Mucosa of stomach (tissue), 1 donor: ENCODE measurements around the gene MICAL3.

Source experiments
- H3K27me3 ChIP-seq: one replicate; pipeline ENCODE4 v1.7.0; 2013; ENCODE audit warnings: mild to moderate bottlenecking, low read length; ENCODE audit not compliant: control insufficient read depth, insufficient read depth
- H3K36me3 ChIP-seq: one replicate; pipeline ENCODE4 v1.7.0; 2013; ENCODE audit warnings: low read length; ENCODE audit not compliant: control insufficient read depth, insufficient read depth
- H3K4me1 ChIP-seq: one replicate; pipeline ENCODE4 v1.7.0; 2013; ENCODE audit warnings: mild to moderate bottlenecking, low read length; ENCODE audit not compliant: control insufficient read depth, insufficient read depth
- H3K4me3 ChIP-seq: one replicate; pipeline ENCODE4 v1.7.0; 2013; ENCODE audit warnings: low read length
- H3K9ac ChIP-seq: one replicate; pipeline ENCODE4 v1.7.0; 2013; ENCODE audit warnings: mild to moderate bottlenecking, low read length, moderate library complexity
- H3K9me3 ChIP-seq: one replicate; pipeline ENCODE4 v1.7.0; 2013; ENCODE audit warnings: mild to moderate bottlenecking, low read length, moderate library complexity; ENCODE audit not compliant: control insufficient read depth
- donor health status: Pancreatic carcinoma.

MICAL3 gene

DNA sequence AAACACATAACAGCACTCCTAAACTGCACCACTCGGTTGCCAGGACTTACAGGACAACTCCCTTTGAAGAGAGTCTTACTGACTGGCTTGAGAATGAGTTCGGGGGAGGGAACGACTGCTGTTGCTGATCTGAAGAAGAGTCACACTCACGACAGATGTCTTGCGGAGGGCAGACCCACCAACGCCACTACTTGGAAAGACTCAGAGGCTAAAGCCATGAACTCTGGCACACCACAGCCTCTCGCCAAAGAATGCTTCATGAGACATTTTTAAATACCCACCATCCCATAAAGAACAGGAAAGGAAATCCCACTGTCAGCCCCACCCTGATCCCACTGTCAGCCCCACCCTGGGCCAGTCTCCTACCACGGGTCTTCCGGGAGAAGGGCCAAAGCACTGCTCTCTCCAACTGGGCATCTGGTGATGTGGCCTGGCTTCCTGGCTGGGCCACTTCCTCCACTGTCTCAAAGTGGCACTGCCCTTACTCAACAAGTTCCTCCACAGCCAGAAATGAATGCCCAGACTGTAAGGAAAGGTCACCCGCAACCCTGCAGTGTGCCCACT is 73.6 kb downstream of the MICAL3 start:
- peaks cover 13% of the 10 kb centered on the region for H3K4me1 ChIP-seq
- no peaks in the 10 kb centered on the region for H3K36me3 ChIP-seq
- no peaks in the 10 kb centered on the region for H3K9me3 ChIP-seq
- no peak overlapping the region for H3K9ac ChIP-seq
- H3K4me3 ChIP-seq = no peak overlapping the region
- no peaks in the 10 kb centered on the region for H3K27me3 ChIP-seq

DNA sequence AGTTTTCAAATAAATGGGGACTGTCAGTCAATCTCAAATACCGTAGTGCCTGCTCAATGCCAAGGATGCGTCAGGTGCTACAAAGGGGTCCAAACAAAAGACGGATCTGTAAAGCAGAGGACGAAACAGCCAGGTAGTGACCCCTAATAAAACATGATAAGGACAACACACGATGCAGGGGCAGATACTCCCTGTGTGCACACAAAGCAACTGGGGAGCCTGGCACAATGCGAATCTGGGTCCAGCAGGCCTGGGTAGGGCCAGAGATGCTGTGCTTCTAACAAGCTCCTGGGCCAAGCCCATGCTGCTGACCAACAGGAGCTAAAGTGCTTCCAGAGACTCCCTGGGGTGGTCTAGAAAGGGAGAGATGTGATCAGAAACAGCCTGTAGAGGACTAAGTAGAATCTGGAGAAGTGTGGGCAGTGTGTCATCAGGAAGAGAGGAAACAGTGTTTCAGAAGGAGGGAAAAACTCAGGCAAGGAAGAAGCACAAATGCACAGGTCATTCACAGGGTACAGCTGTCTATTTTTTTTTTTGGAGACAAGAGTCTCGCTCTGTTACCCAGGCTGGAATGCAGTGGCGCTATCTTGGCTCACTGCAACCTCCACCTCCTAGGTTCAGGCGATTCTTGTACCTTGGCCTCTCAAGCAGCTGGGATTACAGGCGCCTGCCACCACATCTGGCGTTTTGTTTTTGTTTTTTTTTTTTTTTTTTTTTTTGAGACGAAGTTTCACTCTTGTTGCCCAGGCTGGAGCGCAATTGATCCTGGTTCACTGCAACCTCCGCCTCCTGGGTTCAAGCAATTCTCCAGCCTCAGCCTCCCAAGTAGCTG is 74.5 kb downstream of the MICAL3 start:
- Histone ChIP-seq H3K4me3 (no peak overlapping the region), H3K9me3 (no peaks in the 10 kb centered on the region), H3K4me1 (peaks cover 13% of the 10 kb centered on the region), H3K36me3 (no peaks in the 10 kb centered on the region), H3K9ac (no peak overlapping the region), H3K27me3 (no peaks in the 10 kb centered on the region)

DNA sequence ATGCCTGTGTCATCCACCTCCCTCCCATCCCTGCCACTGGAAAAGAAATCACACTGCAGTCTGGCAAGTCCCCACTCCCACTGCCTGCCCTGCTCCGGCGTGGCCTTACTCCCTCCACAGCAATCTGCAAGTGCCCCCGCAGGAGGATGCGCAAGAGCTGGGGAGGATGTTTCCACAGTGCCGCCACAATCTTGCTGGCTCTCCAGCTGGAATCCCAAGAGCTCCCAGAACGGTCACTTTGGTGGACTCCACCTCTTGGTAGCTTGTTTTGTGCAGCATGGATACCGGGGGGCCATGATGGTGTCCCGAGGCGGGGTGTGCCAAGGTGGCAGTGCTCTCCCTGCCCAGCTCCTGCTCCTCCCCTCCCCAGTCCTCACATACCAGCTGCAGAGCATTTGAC is 76.3 kb downstream of the MICAL3 start:
- Histone ChIP-seq H3K9me3 (no peaks in the 10 kb centered on the region), H3K4me3 (no peak overlapping the region), H3K9ac (no peak overlapping the region), H3K4me1 (peaks cover 21% of the 10 kb centered on the region), H3K27me3 (no peaks in the 10 kb centered on the region), H3K36me3 (no peaks in the 10 kb centered on the region)

DNA sequence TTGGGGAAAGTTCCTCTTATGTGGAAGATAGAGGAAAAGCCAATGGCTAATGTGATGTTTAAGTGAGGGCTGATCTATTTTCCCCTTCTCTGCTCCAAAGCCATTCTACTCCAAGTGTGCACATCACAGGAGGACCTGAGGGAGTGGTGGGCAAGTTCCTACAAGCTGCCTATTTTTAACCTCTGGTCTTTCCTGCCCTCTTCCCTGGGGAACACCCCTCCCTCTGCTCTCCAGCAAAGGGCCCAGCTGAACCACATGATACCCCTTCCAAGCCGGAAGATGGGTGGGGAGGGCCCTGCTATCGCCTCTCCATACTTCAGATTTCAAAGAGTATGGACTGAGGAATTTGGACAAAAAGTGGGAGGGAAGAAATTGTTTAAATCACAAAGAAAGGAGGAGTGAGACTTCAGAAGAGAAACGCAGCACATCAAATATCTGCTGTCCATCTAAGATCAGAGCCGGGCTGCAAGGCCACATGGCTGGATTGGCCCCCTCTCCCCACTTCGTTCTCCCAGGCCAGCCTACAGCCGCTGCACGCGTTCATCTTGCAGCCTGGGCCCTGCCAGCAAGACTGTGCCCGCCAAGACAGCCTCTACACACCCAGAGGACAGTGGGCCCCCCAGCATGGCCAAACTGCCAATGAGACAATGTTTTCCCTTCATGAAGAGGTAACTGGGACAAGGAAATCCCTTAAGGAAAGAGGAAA is 77.5 kb downstream of the MICAL3 start:
- H3K4me1 ChIP-seq = peaks cover 21% of the 10 kb centered on the region
- no peaks in the 10 kb centered on the region for H3K27me3 ChIP-seq
- H3K36me3 ChIP-seq = no peaks in the 10 kb centered on the region
- no peak overlapping the region for H3K9ac ChIP-seq
- no peaks in the 10 kb centered on the region for H3K9me3 ChIP-seq
- H3K4me3 ChIP-seq = no peak overlapping the region

DNA sequence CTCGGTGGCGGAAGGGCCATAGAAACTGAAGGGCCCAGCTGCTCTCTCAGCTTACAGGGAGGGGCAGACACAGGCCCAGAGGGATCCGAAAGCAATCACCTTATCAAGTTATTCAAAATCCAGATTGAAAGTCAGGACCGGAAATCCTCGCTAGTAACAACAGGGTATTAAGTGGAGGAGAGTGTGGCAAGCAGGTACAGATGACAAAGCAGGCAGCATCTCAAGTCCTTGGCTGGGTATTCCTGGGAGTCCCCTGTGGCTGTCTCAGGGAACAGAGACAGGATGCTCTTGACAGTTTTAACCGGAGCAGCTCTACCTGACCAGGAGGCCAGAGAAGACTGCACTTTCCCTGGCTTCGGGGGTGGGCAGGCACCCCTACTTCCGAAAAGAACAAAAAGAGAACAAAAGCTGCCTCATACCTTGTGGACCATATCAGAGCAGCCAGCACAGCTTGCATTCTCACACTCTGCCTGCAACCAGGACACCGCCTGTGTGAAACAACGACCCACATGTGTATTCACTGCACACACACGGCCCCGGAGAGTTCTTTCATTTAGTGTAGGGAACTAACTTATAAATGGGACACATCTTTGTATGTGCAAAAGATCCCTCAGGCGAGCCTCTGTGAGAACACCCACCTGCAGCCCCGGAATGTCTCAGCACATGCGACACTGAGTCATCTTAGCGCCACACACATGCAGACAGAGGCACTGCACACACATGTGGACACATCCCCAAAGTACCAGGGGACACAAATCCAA is 78.3 kb downstream of the MICAL3 start:
- no peak overlapping the region for H3K9ac ChIP-seq
- H3K27me3 ChIP-seq = no peaks in the 10 kb centered on the region
- peaks cover 19% of the 10 kb centered on the region for H3K4me1 ChIP-seq
- no peak overlapping the region for H3K4me3 ChIP-seq
- H3K9me3 ChIP-seq = no peaks in the 10 kb centered on the region
- no peaks in the 10 kb centered on the region for H3K36me3 ChIP-seq

DNA sequence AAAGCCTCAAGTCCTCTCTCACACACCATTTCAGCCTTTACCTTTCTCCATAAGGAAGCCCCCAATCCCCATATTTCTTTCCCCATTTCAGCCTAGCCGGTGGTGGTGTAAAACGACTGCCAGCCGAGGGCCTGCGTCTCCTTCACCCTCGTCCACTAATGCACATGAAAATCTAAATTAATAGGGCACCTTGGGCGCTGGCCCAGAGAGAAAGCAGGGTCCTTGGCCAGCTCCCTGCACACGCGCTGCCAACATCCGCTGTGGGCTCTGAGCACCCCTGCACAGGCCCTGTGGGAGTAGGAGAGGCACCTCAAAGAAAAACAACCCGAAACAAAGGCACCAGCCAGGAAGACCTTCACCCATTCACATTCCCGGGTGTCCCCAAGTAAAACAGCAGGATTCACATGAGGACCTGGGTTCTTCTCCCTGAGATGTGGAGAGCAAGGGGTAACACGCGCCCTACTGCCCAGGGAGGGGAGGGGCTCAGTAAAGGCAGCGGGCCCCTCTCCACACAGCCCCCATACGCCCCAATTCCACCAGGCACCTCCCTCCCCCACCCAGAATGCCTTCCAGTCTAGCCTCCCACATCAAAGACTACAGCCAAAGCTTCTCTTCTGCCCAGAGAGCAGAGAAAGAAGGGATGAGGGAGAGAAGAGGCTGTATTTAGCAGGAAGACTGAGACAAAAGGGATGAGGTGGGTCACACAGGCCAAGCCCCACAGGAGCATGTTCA is 79.0 kb downstream of the MICAL3 start:
- Histone ChIP-seq H3K4me3 (no peak overlapping the region), H3K9me3 (no peaks in the 10 kb centered on the region), H3K4me1 (peaks cover 13% of the 10 kb centered on the region)

DNA sequence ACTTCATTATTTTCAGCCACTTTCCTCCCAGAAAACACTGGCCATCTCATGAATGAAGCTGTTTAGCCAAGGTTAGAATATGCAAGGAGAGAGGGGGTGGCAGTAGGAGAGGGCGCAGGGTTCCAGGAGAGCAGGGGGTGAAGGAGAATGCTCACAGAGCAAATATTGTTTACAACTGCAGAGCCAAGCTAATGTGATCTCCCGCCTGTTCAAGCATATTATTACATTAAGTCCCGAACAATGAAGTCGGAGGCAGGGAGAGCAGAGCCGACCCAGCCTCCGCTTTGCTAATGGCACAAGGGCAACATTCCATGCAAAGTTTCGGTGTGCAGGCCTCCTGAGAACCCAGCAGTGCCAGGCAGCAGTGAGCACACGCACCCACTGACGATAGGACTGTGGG is 80.1 kb downstream of the MICAL3 start:
- H3K4me1 ChIP-seq = peaks cover 8% of the 10 kb centered on the region

More for the DNA sequence above, 79.0 kb downstream of the MICAL3 start:
- Histone ChIP-seq H3K27me3 (no peaks in the 10 kb centered on the region), H3K9ac (no peak overlapping the region), H3K36me3 (no peaks in the 10 kb centered on the region)

DNA sequence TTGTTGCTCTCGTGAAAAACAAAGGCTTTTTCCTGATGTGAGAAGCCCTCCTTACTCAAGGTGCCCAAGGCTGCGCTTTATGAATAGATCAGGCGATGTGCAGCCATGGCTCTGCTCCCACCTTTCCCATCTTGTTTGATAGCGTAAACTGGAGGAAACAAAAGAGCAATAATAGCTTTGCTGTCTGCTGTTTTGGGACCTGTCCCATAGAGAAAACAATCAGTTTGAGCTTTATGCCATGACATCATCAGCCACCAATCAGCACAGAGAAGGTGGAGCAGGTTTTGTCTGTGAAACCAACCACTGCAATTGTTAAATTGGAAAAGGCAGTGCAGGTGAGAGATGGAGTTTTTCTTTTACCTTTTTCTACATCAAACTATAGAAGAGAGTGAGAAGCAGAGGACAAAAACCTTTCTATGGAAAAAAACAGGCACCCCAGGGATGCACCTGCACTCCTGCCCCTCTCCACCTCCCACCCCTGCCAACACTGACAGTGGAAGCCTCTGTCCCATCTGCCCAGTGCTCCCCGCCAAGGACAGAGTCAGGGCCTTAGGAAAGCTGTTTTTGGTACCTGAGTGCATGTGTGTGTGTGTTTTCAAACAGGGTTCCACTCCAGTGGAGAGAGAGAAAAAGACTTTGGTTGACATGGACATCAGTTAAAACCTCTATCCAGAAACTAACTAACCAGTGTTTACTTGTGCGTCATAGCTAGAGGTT is 80.7 kb downstream of the MICAL3 start:
- H3K27me3 ChIP-seq = no peaks in the 10 kb centered on the region
- H3K36me3 ChIP-seq = no peaks in the 10 kb centered on the region
- no peak overlapping the region for H3K9ac ChIP-seq
- H3K4me3 ChIP-seq = no peak overlapping the region
- peaks cover 12% of the 10 kb centered on the region for H3K4me1 ChIP-seq
- H3K9me3 ChIP-seq = no peaks in the 10 kb centered on the region

More for the DNA sequence above, 80.1 kb downstream of the MICAL3 start:
- Histone ChIP-seq H3K9me3 (no peaks in the 10 kb centered on the region), H3K4me3 (no peak overlapping the region), H3K27me3 (no peaks in the 10 kb centered on the region), H3K9ac (no peak overlapping the region), H3K36me3 (no peaks in the 10 kb centered on the region)

DNA sequence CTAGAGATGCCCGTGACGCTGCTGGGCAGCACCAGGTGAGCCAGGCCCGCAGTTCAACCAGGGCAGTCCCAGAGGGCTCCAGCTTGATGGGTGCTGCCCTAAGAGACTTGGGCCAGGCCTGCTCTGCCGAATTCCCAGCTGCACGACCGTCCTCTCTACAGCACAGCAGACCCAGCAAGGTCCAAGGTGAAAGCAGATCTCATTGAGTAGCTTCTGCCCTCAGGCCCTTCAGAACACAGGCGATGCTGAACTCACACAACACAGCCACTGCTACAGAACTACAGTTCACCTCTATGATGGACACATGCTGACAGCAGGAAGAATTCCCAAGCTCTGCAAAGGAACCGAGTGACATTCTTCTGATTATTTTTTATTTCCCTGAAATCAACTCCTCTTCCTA is 81.6 kb downstream of the MICAL3 start:
- Histone ChIP-seq H3K9ac (no peak overlapping the region), H3K4me1 (peaks cover 13% of the 10 kb centered on the region)

DNA sequence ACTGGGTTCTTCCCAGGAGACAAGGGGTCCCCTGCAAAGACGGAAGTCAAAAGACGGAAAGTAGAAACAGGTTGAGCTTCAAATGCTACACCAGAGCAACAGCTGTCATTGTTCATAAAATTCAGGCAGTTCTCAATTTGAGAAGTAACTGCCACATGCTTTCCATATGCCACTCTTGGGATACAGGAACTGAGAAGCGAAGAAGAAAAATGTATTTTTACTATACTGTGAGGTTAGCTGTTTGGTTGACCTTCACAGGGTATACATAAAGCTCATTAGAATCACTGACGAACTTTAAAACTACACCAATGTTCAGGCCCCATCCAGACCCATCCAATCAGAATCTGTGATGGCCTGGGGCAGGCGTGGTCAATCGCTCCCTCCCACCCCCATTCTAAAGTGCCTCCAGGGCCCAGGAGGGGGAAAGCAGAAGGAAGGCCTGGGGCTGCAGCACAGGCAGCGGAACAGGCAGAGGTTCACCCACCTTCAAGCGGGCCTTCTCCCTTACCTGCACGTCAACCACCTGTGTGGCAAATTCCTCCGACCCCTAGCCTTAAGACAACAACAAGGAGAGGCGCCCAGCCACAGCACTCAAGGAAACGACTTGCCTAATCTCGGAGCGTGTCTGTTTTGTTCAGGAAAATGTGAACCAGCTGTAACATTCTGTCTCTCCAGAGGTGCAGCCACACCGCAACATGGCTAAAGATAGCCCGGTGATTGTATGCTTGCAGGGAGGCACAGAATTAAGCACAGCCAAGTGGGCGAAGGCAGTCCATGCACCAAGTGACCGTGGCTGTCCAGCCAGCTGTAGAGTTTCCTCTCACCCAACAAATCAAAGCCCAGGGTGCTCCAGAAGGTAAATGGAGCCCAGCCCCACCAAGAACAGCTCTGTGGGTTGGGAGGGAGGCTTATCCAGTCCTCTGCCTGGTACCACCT is 82.6 kb downstream of the MICAL3 start:
- Histone ChIP-seq H3K9ac (no peak overlapping the region), H3K4me3 (no peak overlapping the region), H3K4me1 (peaks cover 13% of the 10 kb centered on the region), H3K9me3 (no peaks in the 10 kb centered on the region), H3K36me3 (no peaks in the 10 kb centered on the region), H3K27me3 (no peaks in the 10 kb centered on the region)

More for the DNA sequence above, 81.6 kb downstream of the MICAL3 start:
- no peaks in the 10 kb centered on the region for H3K27me3 ChIP-seq
- no peaks in the 10 kb centered on the region for H3K36me3 ChIP-seq
- H3K9me3 ChIP-seq = no peaks in the 10 kb centered on the region
- H3K4me3 ChIP-seq = no peak overlapping the region
